DOHH2 (cell line): Measurements from ENCODE around the gene SCN8A.

ENCODE experiments used
- H3F3A ChIP-seq: fragments of 200-600 bp; sonication (generic), shearing (Covaris generic); 2 replicates; pipeline ENCODE4 v1.6.0; 2016; ENCODE audit warnings: antibody characterized with exemption, mild to moderate bottlenecking; ENCODE audit not compliant: control insufficient read depth, insufficient read depth
- H3K27ac ChIP-seq: fragments of 200-600 bp; sonication (generic); 2 replicates; pipeline ENCODE4 v1.5.1; 2014; ENCODE audit warnings: low read depth, mild to moderate bottlenecking, low read length, moderate library complexity
- H3K27me3 ChIP-seq: fragments of 200-600 bp; sonication (generic); 2 replicates; pipeline ENCODE4 v1.6.1; 2014; ENCODE audit warnings: mild to moderate bottlenecking, low read length, mixed read lengths; ENCODE audit not compliant: control insufficient read depth
- H3K36me3 ChIP-seq: fragments of 200-600 bp; sonication (generic); 2 replicates; pipeline ENCODE4 v1.6.1; 2014; ENCODE audit warnings: mild to moderate bottlenecking, low read length, moderate library complexity, mixed read lengths; ENCODE audit not compliant: control insufficient read depth
- H3K4me1 ChIP-seq: fragments of 200-600 bp; sonication (generic); 2 replicates; pipeline ENCODE4 v1.6.1; 2014; ENCODE audit warnings: mild to moderate bottlenecking, low read length, mixed read lengths; ENCODE audit not compliant: control insufficient read depth
- H3K4me2 ChIP-seq: fragments of 200-600 bp; sonication (generic); 2 replicates; pipeline ENCODE4 v1.6.0; 2014; ENCODE audit warnings: mild to moderate bottlenecking, low read length, moderate library complexity
- H3K4me3 ChIP-seq: fragments of 200-600 bp; sonication (generic); 2 replicates; pipeline ENCODE4 v1.5.1; 2014; ENCODE audit warnings: mild to moderate bottlenecking, low read length, mixed read lengths
- H3K79me2 ChIP-seq: fragments of 200-600 bp; sonication (generic); 2 replicates; pipeline ENCODE4 v1.6.1; 2014; ENCODE audit warnings: mild to moderate bottlenecking, low read length, mixed read lengths; ENCODE audit not compliant: control insufficient read depth
- H3K9me2 ChIP-seq: fragments of 200-600 bp; sonication (generic); replicated peaks from 2 replicates; pipeline ENCODE4 v1.6.1; 2014; ENCODE audit warnings: mild to moderate bottlenecking, low read length, mixed read lengths; ENCODE audit not compliant: control insufficient read depth
- H3K9me3 ChIP-seq: fragments of 200-600 bp; sonication (generic); 2 replicates; pipeline ENCODE4 v1.6.1; 2014; ENCODE audit warnings: antibody characterized with exemption, low read length, mixed read lengths; ENCODE audit not compliant: control insufficient read depth, insufficient read depth
- H4K20me1 ChIP-seq: fragments of 200-600 bp; sonication (generic); 2 replicates; pipeline ENCODE4 v1.6.0; 2014; ENCODE audit warnings: low read depth, mild to moderate bottlenecking, antibody characterized with exemption, low read length, moderate library complexity; ENCODE audit not compliant: control insufficient read depth, insufficient read depth
- CTCF ChIP-seq: fragments of 200-600 bp; sonication (generic); IDR thresholded peaks from one replicate; pipeline ENCODE4 v1.5.1; 2014; ENCODE audit warnings: antibody characterized with exemption, mild to moderate bottlenecking, low read depth, low read length; ENCODE audit not compliant: poor library complexity, severe bottlenecking
- EZH2phosphoT487 ChIP-seq: fragments of 200-600 bp; sonication (generic); IDR thresholded peaks from 2 replicates; pipeline ENCODE4 v1.6.1; 2017; ENCODE audit warnings: borderline replicate concordance, mild to moderate bottlenecking, antibody characterized with exemption, low read length, moderate library complexity, mixed read lengths

SCN8A gene

GRCh38 chr12:51645961-51646360 is 54.9 kb downstream of the SCN8A start:
- no peaks in the 10 kb centered on the region for H3K79me2 ChIP-seq
- no peaks in the 10 kb centered on the region for H3K9me3 ChIP-seq
- H3F3A ChIP-seq: no peaks in the 10 kb centered on the region
- no peaks in the 10 kb centered on the region for H3K4me1 ChIP-seq
- H3K27me3 ChIP-seq: 0 out of 2 replicates have a peak, but pooled peaks cover 4% of the 10 kb centered on the region
- no peaks in the 10 kb centered on the region for H3K9me2 ChIP-seq
- no peak overlapping the region for H3K4me2 ChIP-seq
- no peak overlapping the region for H3K27ac ChIP-seq
- H3K36me3 ChIP-seq: no peaks in the 10 kb centered on the region
- H4K20me1 ChIP-seq: no peaks in the 10 kb centered on the region
- TF ChIP-seq EZH2phosphoT487: no peak
- TF ChIP-seq CTCF: no peak
- no peak overlapping the region for H3K4me3 ChIP-seq

GRCh38 chr12:51647647-51648046 is 56.6 kb downstream of the SCN8A start:
- no peaks in the 10 kb centered on the region for H4K20me1 ChIP-seq

GRCh38 chr12:51653431-51653830 is 62.4 kb downstream of the SCN8A start:
- 0 out of 2 replicates have a peak, but pooled peaks cover 4% of the 10 kb centered on the region for H3K27me3 ChIP-seq
- H4K20me1 ChIP-seq: no peaks in the 10 kb centered on the region
- H3K4me2 ChIP-seq: no peak overlapping the region
- no peaks in the 10 kb centered on the region for H3K9me2 ChIP-seq
- TF ChIP-seq CTCF (no peak), EZH2phosphoT487 (no peak)
- no peaks in the 10 kb centered on the region for H3K9me3 ChIP-seq
- no peaks in the 10 kb centered on the region for H3F3A ChIP-seq
- H3K27ac ChIP-seq: no peak overlapping the region
- no peak overlapping the region for H3K4me3 ChIP-seq
- H3K4me1 ChIP-seq: no peaks in the 10 kb centered on the region
- H3K36me3 ChIP-seq: no peaks in the 10 kb centered on the region
- H3K79me2 ChIP-seq: no peaks in the 10 kb centered on the region

More at GRCh38 chr12:51647647-51648046, 56.6 kb downstream of the SCN8A start:
- H3K9me2 ChIP-seq: no peaks in the 10 kb centered on the region
- H3K79me2 ChIP-seq: no peaks in the 10 kb centered on the region
- no peak overlapping the region for H3K27ac ChIP-seq
- TF ChIP-seq CTCF: no peak
- no peak for TF ChIP-seq EZH2phosphoT487
- H3K9me3 ChIP-seq: no peaks in the 10 kb centered on the region
- no peaks in the 10 kb centered on the region for H3K27me3 ChIP-seq
- no peak overlapping the region for H3K4me3 ChIP-seq
- H3F3A ChIP-seq: no peaks in the 10 kb centered on the region
- no peaks in the 10 kb centered on the region for H3K4me1 ChIP-seq
- H3K4me2 ChIP-seq: no peak overlapping the region
- no peaks in the 10 kb centered on the region for H3K36me3 ChIP-seq
